ENCODE measurements around the gene KRT25.
"Not testable (repeated sequence)": the region's sequence is repeated elsewhere in the genome, so short reads cannot be mapped to it uniquely, and the experiment has no call there.

Gene KRT25

DNA sequence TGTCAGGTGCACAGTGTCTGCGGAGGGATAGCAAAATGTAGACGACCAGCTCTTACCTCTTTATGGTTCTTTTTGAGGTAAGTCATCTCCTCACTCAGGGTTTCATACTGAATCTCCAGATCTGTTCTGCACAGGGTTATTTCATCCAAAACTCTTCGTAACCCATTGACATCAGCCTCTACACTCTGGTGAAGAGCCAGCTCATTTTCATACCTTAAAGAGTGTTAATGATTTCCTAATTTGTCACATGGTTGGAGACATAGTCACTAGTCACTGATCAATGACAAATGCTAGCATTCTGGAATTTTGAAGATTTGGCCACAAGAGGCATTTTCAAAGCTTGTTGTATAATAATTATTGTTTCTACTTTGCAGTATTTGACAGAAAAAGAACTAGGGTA is 1.3 kb downstream of the KRT25 start:
- no peak for DNase-seq (ENCODE audit: low spot score)

DNA sequence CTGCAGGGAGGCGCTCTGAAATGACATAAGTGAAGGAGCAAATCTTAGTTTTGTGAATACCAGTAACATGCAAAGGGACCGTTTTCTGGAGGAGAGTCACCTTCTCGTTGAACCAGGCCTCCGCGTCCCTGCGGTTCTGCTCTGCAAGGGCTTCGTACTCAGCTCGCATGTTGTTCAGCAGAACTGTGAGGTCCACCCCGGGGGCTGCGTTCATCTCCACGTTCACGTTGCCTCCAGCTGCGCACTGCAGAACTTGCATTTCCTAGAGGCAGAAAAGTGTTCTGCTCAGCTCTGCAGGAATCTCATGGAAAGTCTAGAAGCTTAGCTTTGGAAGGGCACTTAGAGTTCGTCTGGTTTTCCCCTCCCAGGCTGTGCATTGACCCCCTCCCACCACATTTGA is 4.1 kb downstream of the KRT25 start:
- DNase-seq (ENCODE audit: low spot score), result no peak

DNA sequence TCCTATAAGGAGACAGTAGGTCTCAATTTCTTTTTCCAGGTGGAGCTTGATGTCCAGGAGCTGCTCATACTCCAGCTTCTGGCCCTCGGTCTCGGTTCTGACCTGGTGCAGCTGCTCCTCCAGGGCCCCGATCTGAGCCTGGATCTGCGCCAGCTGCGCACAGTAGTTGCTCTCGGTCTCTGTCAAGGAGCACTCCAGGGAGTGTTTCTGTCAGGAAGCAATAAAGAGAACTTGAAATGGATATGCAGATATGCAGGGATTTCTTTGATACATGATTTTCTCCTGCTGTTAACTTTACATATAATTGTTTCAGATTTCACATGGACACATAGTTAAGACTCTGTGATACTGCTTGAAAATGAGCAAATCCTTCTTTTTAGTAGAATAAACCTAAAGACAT is 4.7 kb downstream of the KRT25 start:
- DNase-seq (ENCODE audit: low spot score), result no peak

DNA sequence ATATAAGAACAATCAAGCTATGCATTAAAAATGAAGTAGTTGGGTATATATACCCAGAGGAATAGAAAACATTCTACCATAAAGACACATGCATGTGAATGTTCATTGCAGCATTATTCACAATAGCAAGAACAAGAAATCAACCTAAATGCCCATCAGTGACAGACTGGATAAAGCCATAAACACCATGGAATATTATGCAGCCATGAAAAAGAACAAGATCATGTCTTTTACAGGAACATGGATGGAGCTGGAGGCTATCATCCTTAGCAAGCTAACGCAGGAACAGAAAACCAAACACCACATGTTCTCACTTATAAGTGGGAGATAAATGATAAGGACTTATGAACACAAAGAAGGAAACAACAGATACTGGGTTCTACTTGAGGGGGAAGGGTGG is 6.5 kb downstream of the KRT25 start:
- DNase-seq (ENCODE audit: low spot score), result not testable (repeated sequence)

DNA sequence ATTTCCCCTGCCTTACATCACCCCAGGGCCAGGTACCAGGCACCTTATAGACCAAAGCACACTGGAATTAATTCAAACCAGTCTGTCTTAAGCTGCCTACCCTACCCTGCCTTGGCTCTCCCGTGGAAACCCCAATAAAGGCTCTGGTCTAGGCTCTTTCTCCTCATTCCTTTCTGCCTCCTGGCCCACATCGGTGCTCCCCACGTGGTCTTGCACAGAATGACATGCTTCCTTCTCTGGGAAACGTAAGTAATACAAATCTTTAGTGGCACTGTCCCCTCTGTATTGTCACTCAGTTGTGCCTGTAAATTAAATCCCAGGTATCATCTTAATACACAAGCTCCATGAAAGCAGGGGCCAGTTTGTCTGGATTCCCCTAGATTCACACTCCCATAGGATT is 16.6 kb downstream of the KRT25 start:
- no peak for DNase-seq (ENCODE audit: low spot score)

- DNase-seq (ENCODE audit: low spot score), result no peak
Observed at GRCh38 chr17:40735016-40735415, 20.1 kb downstream of the KRT25 start.

DNA sequence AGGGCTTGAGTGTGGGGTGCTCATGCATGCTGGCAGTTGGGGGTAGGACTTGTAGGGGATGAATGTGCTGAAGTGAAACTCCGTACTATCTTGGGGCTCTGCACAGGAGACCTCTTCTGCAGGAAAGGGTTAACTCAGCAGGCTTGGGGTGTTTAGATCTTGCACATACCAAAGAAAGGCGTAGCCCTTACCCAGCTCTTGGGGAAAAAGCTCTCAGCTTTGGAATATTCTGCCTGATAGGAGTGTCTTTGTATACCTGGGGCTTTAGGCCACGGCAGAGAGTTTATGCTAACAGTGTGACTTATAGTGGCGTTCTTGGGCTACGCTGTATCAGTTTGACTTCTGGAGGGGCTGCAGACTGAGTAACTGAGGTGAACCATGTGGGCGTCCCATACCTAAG is 21.1 kb downstream of the KRT25 start:
- DNase-seq (ENCODE audit: low spot score), result no peak

DNA sequence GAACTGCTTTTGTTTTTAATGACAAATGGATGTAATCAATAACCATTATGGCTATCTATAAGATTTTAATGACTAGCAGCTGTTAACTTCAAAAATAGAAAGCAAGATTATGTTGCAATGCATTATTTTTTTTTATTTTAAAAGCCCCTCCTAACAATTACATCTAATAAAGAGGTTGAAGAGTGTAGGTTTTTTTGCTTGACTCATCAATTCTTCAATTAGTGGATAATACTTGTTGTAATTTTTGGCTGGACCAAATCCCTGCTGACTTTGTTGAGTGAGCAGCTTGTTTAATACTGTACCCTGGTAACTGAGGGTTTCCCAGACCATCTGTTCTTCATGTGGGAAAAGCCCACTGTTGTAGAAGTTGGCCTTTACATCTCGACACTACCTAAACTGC is 24.2 kb downstream of the KRT25 start:
- DNase-seq (ENCODE audit: low spot score), result no peak

- DNase-seq (ENCODE audit: low spot score), result no peak
Observed at GRCh38 chr17:40727447-40728231, 27.5 kb downstream of the KRT25 start.

DNA sequence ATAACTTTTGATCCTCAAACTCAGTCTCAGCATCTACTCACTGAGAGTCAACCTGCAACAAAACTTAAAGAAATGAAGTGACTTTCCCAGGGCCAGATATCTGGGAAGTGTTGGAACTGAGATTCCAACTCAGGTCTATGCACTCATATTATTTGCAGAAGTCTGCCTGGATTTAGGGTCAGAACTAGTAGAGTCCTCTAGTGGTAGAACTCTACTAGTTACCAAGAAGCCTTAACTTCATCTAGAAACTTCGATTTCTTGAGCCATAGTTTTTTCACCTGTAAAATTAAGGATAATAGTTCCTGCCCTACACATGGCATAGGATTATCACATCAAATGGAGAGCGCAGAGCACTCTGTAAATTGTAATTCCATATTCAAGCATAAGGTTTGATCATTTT is 28.2 kb downstream of the KRT25 start:
- DNase-seq (ENCODE audit: low spot score), result no peak

DNA sequence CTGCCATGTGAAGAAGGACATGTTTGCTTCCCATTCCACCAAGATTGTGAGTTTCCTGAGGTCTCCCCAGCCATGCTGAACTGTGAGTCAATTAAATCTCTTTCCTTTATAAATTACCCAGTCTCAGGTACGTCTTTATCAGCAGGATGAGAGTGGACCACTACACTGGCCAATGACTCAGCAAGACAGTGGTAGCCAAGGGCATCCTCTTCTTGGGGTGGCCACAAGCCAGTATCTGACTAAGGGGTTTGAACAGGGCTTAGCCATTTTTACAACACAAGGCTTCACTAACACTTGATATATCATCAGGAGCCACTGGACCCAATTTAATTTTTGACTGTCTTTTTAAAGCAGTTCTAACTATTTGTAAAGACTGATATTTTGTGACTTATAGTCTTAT is 30.5 kb downstream of the KRT25 start:
- DNase-seq (ENCODE audit: low spot score), result no peak

DNA sequence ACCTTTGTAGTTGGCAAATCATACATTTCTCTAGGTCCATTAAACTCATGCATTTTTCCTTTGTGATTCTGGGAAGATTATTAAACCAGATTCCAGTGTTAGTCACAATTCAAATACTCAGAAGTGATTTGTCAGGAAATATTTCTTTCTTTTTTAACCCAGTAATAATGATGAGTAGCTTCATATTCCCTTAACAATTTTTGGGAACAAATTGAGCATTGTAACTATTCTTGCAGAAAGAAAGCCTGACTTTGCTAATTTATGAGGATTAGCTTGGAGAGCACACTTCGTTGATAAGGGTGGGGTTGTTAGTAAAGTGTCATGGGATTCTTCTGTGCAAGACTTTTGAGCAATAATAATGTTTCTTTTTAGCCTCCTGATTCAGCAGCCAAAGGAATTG is 32.9 kb downstream of the KRT25 start:
- DNase-seq (ENCODE audit: low spot score), result no peak

DNA sequence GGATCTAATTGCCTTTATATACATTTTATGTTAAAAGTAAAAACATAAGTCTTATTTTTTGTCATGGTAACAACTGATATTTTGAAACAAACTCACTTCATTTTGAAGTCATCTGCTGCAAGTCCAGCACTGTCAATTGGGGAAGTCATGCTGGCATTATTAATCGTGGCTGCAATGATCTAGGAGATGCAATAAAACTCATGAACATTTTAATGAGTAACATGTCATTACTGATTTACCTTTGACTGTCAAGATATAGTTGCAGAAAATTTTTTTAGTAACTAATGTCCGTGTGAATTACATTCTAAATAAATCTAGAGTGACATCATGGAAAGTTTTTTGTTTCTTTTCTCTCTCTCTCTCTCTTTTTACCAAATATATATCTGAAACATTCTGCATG is 34.2 kb downstream of the KRT25 start:
- DNase-seq (ENCODE audit: low spot score), result no peak

DNA sequence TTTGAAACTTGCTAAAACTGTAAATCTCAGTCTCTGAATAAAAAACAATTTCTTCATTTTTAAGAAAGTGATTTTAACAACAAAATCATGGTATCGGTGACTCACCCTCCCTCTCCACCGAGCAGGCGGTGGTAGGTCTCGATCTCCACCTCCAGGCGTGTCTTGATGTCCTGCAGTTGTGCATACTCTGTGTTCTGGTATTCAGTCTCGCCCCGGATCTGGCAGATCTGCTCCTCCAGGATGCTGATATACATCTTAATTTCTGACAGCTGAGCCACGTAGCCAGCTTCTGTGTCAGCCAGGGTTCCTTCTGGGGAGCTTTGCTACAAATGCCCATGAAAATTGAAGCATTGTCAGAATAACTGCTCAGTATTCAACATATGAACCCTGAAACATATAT is 36.2 kb downstream of the KRT25 start:
- no peak for DNase-seq (ENCODE audit: low spot score)

DNA sequence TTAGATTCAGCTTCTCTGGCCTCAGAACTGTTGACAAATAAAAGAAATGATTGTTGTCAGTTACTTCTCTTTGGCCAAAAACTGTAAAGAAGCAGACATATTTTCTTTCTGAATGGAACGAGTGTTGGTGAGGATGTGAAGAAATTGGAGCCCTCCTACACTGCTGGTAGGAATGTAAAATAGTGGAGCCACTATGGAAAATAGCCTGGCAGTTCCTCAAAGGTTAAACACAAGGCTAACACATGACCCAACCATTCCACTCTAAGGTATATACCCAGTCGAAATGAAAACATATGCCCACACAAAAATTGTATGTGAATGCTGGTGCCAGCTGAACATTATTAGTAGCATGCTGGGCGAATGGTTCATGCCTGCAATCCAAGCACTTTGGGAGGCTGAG is 37.4 kb downstream of the KRT25 start:
- DNase-seq (ENCODE audit: low spot score), result no peak

DNA sequence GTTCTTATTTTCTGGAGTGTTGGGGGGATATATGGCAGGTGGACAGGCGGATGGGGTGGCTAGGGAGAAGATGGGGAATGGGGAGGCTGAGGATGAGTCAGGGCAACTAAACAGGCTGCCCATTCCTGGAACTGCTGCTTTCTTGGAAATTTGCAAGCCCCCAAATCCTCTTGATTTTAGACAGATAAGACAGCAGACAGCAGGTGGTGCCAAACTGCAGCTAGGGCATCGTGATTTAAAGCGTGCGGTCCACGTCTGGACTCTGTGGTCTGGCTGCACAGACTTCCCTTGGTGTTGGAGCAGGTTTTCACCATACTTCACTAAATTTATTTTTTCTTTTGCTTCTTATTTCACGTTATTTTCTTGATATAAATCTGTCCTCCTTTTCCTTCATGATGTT is 40.7 kb downstream of the KRT25 start:
- DNase-seq (ENCODE audit: low spot score), result no peak

DNA sequence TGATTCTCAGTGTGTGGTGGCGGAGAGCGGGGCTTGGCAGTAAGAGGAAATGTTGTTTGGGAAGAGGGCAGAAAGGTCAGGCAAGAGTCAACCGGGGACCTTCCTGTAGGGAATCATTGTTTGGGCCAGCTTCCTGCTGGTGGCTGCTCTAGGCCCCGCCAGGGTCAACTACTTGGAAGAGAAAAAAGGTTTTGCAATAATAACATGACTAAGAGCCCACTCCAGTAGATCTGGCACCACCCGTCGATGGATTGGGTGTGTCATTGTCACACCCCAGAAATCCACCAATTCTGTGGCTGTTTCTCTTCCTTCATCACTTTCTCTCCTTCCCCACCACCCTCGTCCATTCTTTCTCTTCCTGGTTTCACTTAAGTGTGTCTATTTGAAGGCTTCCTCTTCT is 47.4 kb downstream of the KRT25 start:
- DNase-seq (ENCODE audit: low spot score), result no peak

DNA sequence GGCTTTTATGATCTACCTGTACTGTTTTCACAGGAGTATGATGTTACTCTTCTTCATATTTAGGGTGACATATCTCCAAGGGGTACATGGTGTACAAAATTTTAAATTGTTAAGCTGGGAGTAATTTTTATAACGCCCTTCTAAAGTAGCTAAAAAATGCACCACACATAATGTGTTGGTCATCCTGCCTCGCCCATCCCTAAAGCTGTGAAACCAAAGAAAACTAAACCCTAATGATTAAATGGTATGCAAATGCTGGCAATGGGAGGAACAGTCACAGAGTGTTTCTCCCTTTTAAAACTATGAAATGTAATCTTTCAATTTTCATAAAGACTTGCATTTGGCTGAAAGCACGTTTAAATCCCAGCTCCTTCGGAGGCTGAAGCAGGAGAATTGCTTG is 49.5 kb downstream of the KRT25 start:
- DNase-seq (ENCODE audit: low spot score), result no peak

GRCh38 chr17:40703652-40704051 is 51.5 kb downstream of the KRT25 start, which contains the start of gene KRT24:
TSS of gene KRT24 (minus strand) at chr17:40703752. CDS start at chr17:40703693, 59 bp downstream.
- no peak for DNase-seq (ENCODE audit: low spot score)

DNA sequence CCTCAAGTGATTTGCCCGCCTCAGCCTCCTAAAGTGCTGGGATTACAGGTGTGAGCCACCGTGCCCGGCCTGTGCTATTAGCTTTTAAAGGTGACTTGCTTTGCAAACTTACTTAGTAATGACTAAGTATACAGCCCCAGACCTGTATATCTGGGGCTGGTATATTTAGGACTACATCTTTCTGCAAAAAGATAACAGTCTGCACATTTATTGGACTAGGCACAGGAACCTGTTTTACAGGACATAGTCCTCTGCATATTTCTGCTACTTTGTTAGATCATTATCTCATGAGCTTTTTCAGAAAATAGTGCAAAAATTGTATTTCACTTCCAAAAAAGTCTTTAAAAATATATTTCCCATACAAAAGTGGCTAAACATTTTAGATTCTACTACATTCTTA is 52.9 kb downstream of the KRT25 start:
- no peak for DNase-seq (ENCODE audit: low spot score)

GRCh38 chr17:40699853-40700252 is 55.3 kb downstream of the KRT25 start:
- no peak for DNase-seq (ENCODE audit: low spot score)

DNA sequence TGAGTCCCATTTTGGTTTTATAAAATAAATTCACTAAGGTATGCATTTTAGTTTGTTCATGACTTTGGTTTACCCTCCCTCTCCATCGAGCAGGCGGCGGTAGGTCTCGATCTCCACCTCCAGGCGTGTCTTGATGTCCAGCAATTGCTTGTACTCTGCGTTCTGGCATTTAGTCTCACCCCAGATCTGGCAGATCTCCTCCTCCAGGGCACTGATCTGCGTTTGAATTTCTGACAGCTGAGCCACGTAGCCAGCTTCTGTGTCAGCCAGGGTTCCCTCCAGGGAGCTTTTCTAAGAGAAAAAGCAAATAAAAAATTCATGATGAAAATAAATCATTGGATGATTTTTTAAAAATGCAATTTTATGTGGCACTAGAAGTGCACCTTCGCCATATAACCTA is 55.8 kb downstream of the KRT25 start:
- DNase-seq (ENCODE audit: low spot score), result no peak

Measured in CD4-positive, alpha-beta T cell treated with Interleukin-15 for 4 hours (primary cell).